GM12865 (cell line): Measurements from ENCODE around the gene MFSD6.

ENCODE experiments used
- DNase-seq: peaks from one replicate; pipeline ENCODE4 v3.0.0; 2010; ENCODE audit warnings: low read depth
- H3K4me3 ChIP-seq: 2 replicates; pipeline ENCODE4 v1.5.1; 2011; ENCODE audit warnings: mild to moderate bottlenecking, low read depth, low read length, control low read depth
- CTCF ChIP-seq: IDR thresholded peaks from 2 replicates; pipeline ENCODE4 v1.5.1; 2011; ENCODE audit warnings: low read length, control low read depth, low read depth, inconsistent platforms; ENCODE audit not compliant: insufficient read depth; ENCODE audit errors: missing control alignments

The MFSD6 gene

GRCh38 chr2:190529486-190530247 is 121.5 kb downstream of the MFSD6 start:
- no peak for TF ChIP-seq CTCF
- H3K4me3 ChIP-seq = no peak overlapping the region
- no peak for DNase-seq

DNA sequence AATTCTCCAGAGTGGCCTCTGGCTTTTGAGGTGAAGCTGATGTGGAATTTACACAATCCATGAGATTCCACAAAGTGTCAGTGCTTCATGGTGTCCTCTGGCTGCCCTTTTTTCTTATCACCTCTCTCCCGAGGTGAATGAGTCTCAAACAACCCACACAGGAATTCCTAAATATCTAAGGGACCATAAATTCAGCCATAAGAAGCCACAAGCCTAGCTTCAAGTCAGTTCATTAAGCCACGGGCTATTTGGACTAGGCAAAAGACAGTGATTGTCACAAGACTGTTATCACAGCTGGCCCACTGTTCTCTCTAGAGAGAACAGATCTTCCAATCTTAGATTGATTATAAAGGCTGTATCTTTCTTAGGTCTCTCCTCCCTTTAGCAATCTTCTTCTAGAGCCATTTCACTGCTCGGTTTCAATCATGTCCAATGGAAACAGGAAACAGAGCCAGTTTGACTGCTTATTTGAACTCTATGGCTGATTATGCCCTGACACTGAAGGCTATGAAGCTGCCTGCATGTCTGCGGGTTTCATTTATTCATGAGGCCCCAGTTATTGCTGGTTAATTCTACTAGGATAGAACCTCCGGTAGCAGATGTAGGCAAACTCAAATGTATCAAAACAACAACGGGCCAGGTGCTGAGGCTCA is 122.2 kb downstream of the MFSD6 start:
- no peak overlapping the region for H3K4me3 ChIP-seq
- DNase-seq = no peak
- no peak for TF ChIP-seq CTCF

DNA sequence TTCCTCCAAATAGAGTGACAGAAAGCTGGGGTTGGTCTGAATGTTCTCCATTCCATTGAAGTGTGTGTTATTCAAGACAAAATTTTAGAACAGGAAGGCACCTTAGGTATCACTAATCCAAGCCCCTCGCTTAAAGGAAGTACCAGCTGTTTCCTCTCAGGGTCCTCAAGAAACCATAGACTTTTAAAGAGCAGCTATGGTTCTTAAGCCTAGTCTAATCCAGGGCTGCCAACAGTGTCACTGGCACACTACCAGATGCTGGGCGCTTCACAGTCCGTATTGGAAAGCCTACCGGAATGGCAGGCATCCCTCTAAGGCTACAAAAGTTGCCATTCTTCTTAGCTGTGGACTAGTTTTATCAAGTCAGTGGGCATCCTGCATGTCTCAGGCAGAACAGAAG is 124.4 kb downstream of the MFSD6 start:
- no peak for DNase-seq
- no peak for TF ChIP-seq CTCF
- peak overlapping the region; percentile 92 for H3K4me3 ChIP-seq

DNA sequence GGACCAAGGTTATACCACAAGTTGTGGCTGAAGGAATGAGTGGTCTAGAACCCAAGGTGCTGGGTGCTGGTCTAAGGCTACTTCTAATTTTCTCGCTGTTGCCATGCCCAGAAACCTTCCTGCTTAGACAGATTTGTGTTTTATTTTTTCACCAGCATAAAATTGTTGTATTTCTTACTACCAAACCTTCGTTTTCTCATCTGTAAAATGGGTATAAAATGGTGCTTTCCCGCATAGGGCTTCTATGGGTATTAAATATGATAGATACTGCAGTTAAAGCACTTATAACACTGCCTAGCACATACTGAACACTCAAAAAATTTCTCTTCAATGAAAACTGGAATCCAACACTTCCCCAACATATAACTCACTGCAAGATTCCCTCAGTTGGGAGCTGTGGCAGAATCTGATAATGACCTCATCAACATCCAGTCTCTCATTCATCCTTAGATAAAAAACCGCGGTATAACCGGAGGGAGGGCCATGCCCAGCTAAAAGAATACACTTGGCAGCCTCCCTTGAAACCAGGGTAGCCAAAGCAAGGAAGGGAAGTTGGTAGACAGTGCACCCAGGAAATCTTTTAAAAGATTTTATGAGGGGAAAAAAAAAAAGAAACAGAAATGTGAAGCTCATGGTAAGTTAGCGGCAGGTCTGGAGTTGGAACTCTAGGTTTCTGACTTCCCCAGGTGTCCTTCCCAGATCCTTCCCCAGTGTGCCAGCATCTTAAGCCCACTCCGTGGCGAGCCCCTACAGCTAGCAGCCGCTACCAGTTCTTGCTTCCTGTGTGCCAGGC is 125.2 kb downstream of the MFSD6 start:
- DNase-seq = peak; percentile 32
- peak overlapping the region; percentile 92 for H3K4me3 ChIP-seq
- TF ChIP-seq CTCF = no peak

DNA sequence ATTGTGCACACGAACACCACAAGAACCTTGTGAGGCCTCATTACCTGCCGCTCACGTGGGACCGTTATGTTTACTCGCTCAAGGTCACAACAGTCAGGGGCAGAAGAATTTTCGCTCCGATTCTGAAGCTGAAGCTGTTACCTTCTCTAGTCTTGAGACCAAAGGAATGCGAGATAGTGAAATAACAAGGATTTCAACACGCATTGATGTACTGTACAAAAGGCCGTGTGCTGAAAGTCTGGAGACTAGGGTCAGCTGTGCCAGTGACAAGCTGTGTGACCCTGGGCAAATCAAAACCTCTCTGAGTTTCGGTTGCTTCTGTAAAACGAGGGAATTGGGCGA is 125.8 kb downstream of the MFSD6 start:
- peak; percentile 88 for DNase-seq
- TF ChIP-seq CTCF = no peak
- peak overlapping the region; percentile 92 for H3K4me3 ChIP-seq

DNA sequence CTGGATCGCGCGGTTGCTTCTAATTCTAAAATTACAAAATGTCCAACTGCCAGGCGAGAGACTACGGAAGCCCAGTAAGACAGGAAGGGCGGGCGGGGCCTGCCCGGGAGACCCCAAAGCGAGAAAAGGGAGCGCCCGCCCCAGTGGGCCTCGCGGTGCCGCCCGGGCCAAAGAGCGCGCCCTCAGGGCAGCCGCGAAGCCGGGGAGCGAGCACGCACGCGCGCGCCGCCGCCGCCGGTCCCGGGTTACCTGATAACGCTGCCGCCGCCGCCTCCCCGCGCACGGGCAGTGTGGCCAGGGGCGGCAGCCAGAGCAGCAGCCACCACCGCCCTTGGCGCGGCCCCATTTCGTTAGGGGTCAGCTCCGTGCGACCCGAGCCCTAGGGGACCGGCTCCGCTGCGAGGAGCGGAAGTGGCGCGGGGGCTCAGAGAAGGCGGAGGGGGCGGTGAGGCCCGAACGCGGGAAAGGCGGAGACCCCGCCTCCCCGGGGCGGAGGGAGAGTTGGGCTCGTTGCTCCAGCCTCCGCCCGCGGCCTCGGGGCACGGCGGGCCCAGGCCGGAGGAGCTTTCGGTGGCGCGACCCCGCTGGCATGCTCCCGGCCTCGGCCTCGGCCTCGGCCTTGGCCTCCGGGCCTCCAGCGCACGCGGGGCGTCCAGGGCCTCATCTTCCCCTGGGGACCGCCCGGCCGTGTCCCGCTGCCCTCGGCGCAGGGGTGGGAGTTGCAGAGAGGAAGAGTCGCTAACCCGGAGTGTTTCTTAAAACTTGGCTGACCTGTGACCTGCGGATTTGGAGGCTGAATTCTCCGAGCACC is 126.4 kb downstream of the MFSD6 start, which contains the start of gene NEMP2:
Gene NEMP2 (minus strand): TSS at position 413 of the 811 bp plus-strand sequence. CDS start 67 bp downstream, at position 346.
- peak within 1 kb of the TSS; percentile 92 for H3K4me3 ChIP-seq
- TF ChIP-seq CTCF = no peak
- peak; percentile 95 for DNase-seq
